ENCODE data around the gene ARL13A.
"Not testable (repeated sequence)": the region's sequence is repeated elsewhere in the genome, so short reads cannot be mapped to it uniquely, and the experiment has no call there.

The ARL13A gene

DNA sequence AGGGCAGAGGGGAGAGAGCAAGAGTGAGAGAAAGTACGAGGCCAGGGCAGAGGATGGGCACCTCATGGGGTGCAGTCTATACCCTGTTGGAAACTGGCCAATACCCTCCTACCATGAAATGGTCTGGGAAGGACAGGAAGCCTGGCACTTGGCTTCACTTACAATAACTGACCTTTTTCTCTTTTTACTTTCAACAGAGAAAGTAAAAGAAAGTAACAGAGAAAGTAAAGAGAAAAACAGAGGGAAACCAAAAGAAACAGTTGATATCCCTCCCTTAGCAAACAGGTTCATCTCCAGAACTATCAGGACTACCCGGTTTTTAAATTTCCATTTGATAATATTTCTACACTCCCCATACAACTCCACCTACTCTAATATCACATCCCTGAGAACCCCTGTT is 20.6 kb downstream of the ARL13A start:
- H3K27me3 ChIP-seq (ENCODE audit: control insufficient read depth, insufficient read depth, low read length), result no peaks in the 10 kb centered on the region; the same call in 1 of the 2 replicates
- H3K36me3 ChIP-seq (ENCODE audit: control insufficient read depth, insufficient read depth, low read length), result no peaks in the 10 kb centered on the region; the same call in 1 of the 2 replicates
- H3K9ac ChIP-seq (ENCODE audit: low read length), result no peak overlapping the region
- H3K4me1 ChIP-seq (ENCODE audit: control insufficient read depth, insufficient read depth, low read length), result no peaks in the 10 kb centered on the region; the same call in 1 of the 2 replicates
- no peaks in the 10 kb centered on the region for H3K9me3 ChIP-seq (ENCODE audit: control insufficient read depth, insufficient read depth, low read depth, low read length)
- no peak overlapping the region for H3K4me3 ChIP-seq (ENCODE audit: low read depth, low read length)
- no peak overlapping the region for H3K27ac ChIP-seq (ENCODE audit: low read depth, low read length)

DNA sequence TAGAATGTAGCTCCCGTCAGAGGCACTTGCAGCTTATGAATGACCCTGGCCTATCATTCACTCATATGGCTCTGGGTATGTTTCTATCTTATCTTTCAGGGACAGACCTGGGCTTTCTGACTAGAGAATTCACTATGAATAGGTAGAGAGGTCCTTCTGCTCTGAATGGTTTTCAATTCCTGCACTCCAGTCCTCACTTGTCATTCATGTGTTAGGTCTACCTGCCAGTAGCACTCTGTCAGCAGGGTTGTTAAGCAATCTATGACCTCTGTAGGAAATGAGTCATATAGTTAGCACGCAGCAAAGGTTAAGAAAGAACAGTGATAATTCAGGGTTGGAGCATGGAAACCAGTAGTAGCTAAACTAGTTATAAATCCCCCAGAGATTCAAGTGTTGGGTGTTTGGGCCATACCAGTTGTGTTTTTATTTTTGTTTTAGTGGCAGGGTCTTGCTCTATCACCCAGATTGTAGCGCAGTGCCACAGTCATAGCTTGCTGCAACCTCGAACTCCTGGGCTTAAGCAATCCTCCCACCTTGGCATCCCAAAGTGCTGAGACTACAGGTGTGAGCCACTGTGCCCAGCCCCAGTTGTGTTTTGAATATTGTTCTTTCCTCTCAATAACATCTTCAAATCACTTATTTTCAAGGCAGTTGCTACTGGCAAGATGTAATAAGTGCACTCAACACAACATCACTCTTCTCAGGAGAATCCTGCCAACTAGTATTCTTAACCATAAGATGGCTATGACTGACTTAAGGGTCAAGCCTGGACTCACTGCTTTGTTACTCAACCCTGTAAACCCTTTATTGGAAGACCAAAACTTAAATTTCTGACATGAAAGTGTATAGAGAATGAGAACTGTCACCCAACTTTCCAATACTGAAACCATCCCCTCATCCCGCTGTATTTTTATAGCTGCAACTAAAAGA is 25.1 kb downstream of the ARL13A start:
- Histone ChIP-seq H3K27ac (ENCODE audit: low read depth, low read length) (no peak overlapping the region), H3K9me3 (ENCODE audit: control insufficient read depth, insufficient read depth, low read depth, low read length) (no peaks in the 10 kb centered on the region), H3K4me3 (ENCODE audit: low read depth, low read length) (no peak overlapping the region), H3K27me3 (ENCODE audit: control insufficient read depth, insufficient read depth, low read length) (no peaks in the 10 kb centered on the region; the same call in 1 of the 2 replicates), H3K4me1 (ENCODE audit: control insufficient read depth, insufficient read depth, low read length) (no peaks in the 10 kb centered on the region; the same call in 1 of the 2 replicates), H3K9ac (ENCODE audit: low read length) (no peak overlapping the region), H3K36me3 (ENCODE audit: control insufficient read depth, insufficient read depth, low read length) (no peaks in the 10 kb centered on the region; the same call in 1 of the 2 replicates)

DNA sequence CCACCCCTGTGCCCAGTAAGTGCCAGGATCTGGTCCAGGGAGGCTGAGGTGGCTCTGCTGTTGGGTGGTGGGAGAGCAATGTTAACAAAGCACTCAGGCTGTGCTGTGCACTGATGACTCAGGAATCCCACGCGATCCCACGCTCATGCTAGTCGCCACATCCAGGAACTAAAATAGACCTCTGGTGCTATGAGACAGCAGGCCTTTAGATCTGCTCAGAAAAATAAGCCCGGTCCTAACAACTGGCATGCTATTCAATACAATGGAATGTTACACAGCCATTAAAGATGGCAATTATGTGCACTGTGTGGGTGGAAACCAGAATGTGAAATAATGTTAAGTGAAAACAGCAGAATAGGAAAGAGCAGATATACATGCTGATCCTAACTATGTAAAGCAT is 26.0 kb downstream of the ARL13A start:
- H3K4me1 ChIP-seq (ENCODE audit: control insufficient read depth, insufficient read depth, low read length), result no peaks in the 10 kb centered on the region; the same call in 1 of the 2 replicates
- H3K9me3 ChIP-seq (ENCODE audit: control insufficient read depth, insufficient read depth, low read depth, low read length), result no peaks in the 10 kb centered on the region
- no peak overlapping the region for H3K9ac ChIP-seq (ENCODE audit: low read length)
- no peaks in the 10 kb centered on the region for H3K27me3 ChIP-seq (ENCODE audit: control insufficient read depth, insufficient read depth, low read length)
- no peak overlapping the region for H3K4me3 ChIP-seq (ENCODE audit: low read depth, low read length)
- H3K27ac ChIP-seq (ENCODE audit: low read depth, low read length), result no peak overlapping the region
- no peaks in the 10 kb centered on the region; the same call in 1 of the 2 replicates for H3K36me3 ChIP-seq (ENCODE audit: control insufficient read depth, insufficient read depth, low read length)

DNA sequence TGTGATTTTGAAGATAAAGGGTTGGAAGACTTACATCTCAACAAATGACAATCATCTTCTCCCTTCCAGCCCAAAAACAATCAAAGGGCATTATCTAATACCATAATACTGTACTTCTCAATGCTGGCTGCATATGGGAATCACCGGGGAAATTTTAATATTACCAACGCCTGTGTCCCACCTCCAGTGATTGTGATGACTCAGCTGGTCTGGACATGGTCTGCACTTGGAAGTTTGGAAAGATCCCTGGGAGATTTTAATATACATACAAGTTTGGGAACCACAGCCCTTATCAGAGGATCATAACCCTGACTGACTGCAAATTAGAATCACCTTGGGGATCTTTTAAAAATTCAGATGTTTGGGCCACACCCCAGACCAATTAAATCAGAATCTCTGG is 29.9 kb downstream of the ARL13A start:
- H3K27ac ChIP-seq (ENCODE audit: low read depth, low read length), result no peak overlapping the region
- H3K27me3 ChIP-seq (ENCODE audit: control insufficient read depth, insufficient read depth, low read length), result no peaks in the 10 kb centered on the region
- peaks cover 2% of the 10 kb centered on the region; the same call in 1 of the 2 replicates for H3K36me3 ChIP-seq (ENCODE audit: control insufficient read depth, insufficient read depth, low read length)
- no peaks in the 10 kb centered on the region for H3K9me3 ChIP-seq (ENCODE audit: control insufficient read depth, insufficient read depth, low read depth, low read length)
- no peaks in the 10 kb centered on the region; the same call in 1 of the 2 replicates for H3K4me1 ChIP-seq (ENCODE audit: control insufficient read depth, insufficient read depth, low read length)
- no peak overlapping the region for H3K4me3 ChIP-seq (ENCODE audit: low read depth, low read length)
- H3K9ac ChIP-seq (ENCODE audit: low read length), result no peak overlapping the region

DNA sequence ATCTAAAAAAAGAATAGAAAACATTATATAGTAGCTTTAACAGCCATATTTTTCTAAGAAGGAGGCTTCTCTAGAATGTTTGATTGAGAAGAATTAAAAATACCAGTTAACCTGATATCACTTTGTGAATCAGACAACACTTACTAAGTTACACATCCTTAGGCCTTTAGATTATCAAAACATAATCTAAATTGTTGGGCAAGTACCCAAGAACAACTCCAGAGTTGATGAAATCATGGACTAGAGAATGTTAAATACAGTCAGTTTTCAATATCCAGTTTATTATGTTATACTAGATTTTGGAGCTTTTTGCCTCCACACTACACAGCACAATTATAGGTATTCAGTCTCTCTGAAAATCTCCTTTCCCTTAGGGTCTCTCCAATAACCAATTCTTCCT is 39.6 kb downstream of the ARL13A start:
- no peaks in the 10 kb centered on the region; the same call in 1 of the 2 replicates for H3K27me3 ChIP-seq (ENCODE audit: control insufficient read depth, insufficient read depth, low read length)
- H3K9me3 ChIP-seq (ENCODE audit: control insufficient read depth, insufficient read depth, low read depth, low read length), result no peaks in the 10 kb centered on the region
- no peak overlapping the region for H3K4me3 ChIP-seq (ENCODE audit: low read depth, low read length)
- no peak overlapping the region for H3K9ac ChIP-seq (ENCODE audit: low read length)
- H3K27ac ChIP-seq (ENCODE audit: low read depth, low read length), result no peak overlapping the region
- H3K36me3 ChIP-seq (ENCODE audit: control insufficient read depth, insufficient read depth, low read length), result peaks cover 43% of the 10 kb centered on the region
- H3K4me1 ChIP-seq (ENCODE audit: control insufficient read depth, insufficient read depth, low read length), result no peaks in the 10 kb centered on the region

DNA sequence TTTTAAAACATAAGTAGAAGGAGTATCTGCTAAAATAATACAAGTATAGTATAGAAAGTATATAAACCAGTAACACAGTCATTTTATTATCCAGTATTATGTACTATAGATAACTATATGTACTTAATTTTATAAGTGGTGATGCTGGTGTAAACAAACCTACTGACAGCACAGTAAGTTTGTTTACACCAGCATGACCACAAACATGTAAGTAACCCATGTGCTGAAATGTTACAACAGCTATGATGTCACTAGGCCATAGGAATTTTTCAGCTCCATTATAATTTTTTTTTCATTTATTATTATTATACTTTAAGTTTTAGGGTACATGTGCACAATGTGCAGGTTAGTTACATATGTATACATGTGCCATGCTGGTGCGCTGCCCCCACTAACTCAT is 42.5 kb downstream of the ARL13A start:
- peaks cover 58% of the 10 kb centered on the region for H3K36me3 ChIP-seq (ENCODE audit: control insufficient read depth, insufficient read depth, low read length)
- H3K4me3 ChIP-seq (ENCODE audit: low read depth, low read length); H3K27ac ChIP-seq (ENCODE audit: low read depth, low read length); H3K9me3 ChIP-seq (ENCODE audit: control insufficient read depth, insufficient read depth, low read depth, low read length); H3K27me3 ChIP-seq (ENCODE audit: control insufficient read depth, insufficient read depth, low read length); H3K4me1 ChIP-seq (ENCODE audit: control insufficient read depth, insufficient read depth, low read length); H3K9ac ChIP-seq (ENCODE audit: low read length): not testable (repeated sequence)

DNA sequence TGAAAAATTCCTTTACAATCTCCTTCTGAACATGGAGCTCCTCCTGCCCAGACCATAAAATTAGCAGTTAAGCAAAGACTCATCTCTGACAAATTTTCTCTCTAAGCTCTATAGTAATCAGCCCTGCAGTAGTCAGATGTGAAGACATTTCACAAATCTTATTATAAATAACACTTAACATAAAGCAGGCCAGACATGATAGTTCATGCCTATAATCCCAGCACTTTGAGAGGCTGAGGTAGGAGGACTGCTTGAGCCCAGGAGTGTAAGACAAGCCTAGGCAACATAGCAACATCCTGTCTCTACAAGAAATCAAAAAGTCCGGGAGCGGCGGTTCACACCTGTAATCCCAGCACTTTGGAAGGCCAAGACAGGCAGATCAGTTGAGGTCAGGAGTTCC is 52.5 kb downstream of the ARL13A start:
- Histone ChIP-seq H3K9ac (ENCODE audit: low read length) (no peak overlapping the region), H3K4me1 (ENCODE audit: control insufficient read depth, insufficient read depth, low read length) (no peaks in the 10 kb centered on the region), H3K36me3 (ENCODE audit: control insufficient read depth, insufficient read depth, low read length) (peaks cover 58% of the 10 kb centered on the region), H3K4me3 (ENCODE audit: low read depth, low read length) (no peak overlapping the region), H3K27me3 (ENCODE audit: control insufficient read depth, insufficient read depth, low read length) (no peaks in the 10 kb centered on the region), H3K27ac (ENCODE audit: low read depth, low read length) (no peak overlapping the region), H3K9me3 (ENCODE audit: control insufficient read depth, insufficient read depth, low read depth, low read length) (no peaks in the 10 kb centered on the region)

DNA sequence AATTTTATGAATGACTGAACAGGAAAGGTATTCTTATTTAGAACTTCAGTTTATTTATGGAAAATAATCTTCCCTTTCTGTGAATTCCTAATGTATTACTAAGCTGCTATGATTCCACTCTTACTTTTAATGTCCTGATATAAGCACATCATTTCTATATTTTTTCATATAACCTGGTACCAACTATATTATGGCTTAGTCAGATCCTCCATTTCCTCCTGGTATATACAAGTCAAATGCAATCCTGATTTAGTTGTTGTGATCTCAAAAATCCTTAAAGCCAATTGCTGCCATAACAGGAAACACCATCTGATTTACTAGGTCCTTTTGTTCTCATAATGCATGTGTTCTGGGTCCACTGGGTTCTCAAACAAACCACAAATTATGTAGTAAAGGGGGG is 55.6 kb downstream of the ARL13A start:
- Histone ChIP-seq H3K4me3 (ENCODE audit: low read depth, low read length) (no peak overlapping the region), H3K27ac (ENCODE audit: low read depth, low read length) (no peak overlapping the region), H3K27me3 (ENCODE audit: control insufficient read depth, insufficient read depth, low read length) (no peaks in the 10 kb centered on the region), H3K36me3 (ENCODE audit: control insufficient read depth, insufficient read depth, low read length) (peaks cover 55% of the 10 kb centered on the region), H3K9ac (ENCODE audit: low read length) (no peak overlapping the region), H3K4me1 (ENCODE audit: control insufficient read depth, insufficient read depth, low read length) (no peaks in the 10 kb centered on the region), H3K9me3 (ENCODE audit: control insufficient read depth, insufficient read depth, low read depth, low read length) (no peaks in the 10 kb centered on the region)

DNA sequence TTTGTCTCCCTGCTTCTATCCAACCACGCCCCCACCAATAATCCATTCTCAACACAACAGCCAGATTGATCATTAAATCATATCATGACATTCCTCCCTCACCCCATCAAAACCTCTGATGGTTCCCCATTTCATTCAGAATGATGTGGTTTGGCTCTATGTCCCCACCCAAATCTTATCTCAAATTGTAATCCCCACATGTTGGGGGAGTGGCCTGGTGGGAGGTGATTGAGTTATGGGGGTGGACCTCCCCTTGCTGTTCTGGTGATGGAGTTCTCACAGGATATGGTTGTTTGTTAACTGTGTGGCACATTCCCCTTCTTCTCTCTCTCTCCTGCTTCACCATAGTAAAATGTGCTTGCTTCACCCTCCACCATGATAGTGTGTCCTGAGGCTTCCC is 59.1 kb downstream of the ARL13A start:
- no peaks in the 10 kb centered on the region for H3K27me3 ChIP-seq (ENCODE audit: control insufficient read depth, insufficient read depth, low read length)
- no peak overlapping the region for H3K9ac ChIP-seq (ENCODE audit: low read length)
- H3K9me3 ChIP-seq (ENCODE audit: control insufficient read depth, insufficient read depth, low read depth, low read length), result no peaks in the 10 kb centered on the region
- H3K4me1 ChIP-seq (ENCODE audit: control insufficient read depth, insufficient read depth, low read length), result no peaks in the 10 kb centered on the region
- H3K4me3 ChIP-seq (ENCODE audit: low read depth, low read length), result no peak overlapping the region
- H3K27ac ChIP-seq (ENCODE audit: low read depth, low read length), result no peak overlapping the region
- peaks cover 31% of the 10 kb centered on the region for H3K36me3 ChIP-seq (ENCODE audit: control insufficient read depth, insufficient read depth, low read length)

DNA sequence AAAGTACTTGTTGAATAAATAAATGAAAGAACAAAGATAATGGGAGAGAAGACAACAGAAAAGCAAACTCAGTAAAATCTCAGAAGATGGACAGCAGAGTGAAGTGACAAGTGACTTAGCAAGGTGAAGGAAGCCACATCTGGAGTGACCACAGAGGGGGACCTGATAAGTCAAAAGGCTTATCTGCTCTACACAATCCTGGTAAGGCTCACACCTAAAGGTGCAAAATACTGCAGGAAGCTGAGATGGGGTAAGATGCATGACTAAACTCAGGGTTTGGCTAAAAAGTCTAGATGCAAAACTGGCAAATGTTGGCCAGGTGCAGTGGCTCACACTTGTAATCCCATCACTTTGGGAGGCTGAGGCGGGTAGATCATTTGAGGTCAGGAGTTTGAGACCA is 60.2 kb downstream of the ARL13A start:
- Histone ChIP-seq H3K9me3 (ENCODE audit: control insufficient read depth, insufficient read depth, low read depth, low read length) (no peaks in the 10 kb centered on the region), H3K4me1 (ENCODE audit: control insufficient read depth, insufficient read depth, low read length) (no peaks in the 10 kb centered on the region), H3K27me3 (ENCODE audit: control insufficient read depth, insufficient read depth, low read length) (no peaks in the 10 kb centered on the region), H3K27ac (ENCODE audit: low read depth, low read length) (no peak overlapping the region), H3K36me3 (ENCODE audit: control insufficient read depth, insufficient read depth, low read length) (peaks cover 27% of the 10 kb centered on the region), H3K9ac (ENCODE audit: low read length) (peak overlapping the region; percentile 7), H3K4me3 (ENCODE audit: low read depth, low read length) (no peak overlapping the region)

DNA sequence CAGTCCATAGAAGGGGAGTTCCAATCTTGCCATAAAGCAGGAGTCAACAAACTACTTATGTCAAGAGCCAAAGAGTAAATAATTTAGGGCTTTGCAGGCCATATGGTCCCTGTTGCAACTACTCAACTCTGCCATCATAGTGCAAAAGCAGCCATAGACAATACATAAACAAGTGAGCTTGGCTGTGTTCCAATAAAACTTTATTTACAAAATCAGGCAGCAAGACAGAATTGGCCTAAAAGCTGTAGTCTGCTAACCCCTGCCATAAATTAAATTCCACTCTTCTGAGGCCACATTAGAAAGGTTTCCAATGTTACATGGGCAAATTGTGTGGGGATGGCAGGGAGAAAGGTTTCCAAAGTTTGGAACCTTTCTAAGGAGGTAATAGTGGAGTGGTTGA is 67.7 kb downstream of the ARL13A start:
- Histone ChIP-seq H3K9me3 (ENCODE audit: control insufficient read depth, insufficient read depth, low read depth, low read length) (no peaks in the 10 kb centered on the region), H3K9ac (ENCODE audit: low read length) (no peak overlapping the region), H3K4me3 (ENCODE audit: low read depth, low read length) (no peak overlapping the region), H3K36me3 (ENCODE audit: control insufficient read depth, insufficient read depth, low read length) (peaks cover 33% of the 10 kb centered on the region), H3K27me3 (ENCODE audit: control insufficient read depth, insufficient read depth, low read length) (no peaks in the 10 kb centered on the region), H3K27ac (ENCODE audit: low read depth, low read length) (no peak overlapping the region), H3K4me1 (ENCODE audit: control insufficient read depth, insufficient read depth, low read length) (no peaks in the 10 kb centered on the region)
